Common myeloid progenitor, CD34-positive (primary cell): Measurements from ENCODE around the gene SPPL3.
A peak's percentile ranks its signal among the peaks of the same experiment; 100 is the strongest.

Experiments
- CTCF ChIA-PET: fragments of 350-600 bp; sonication (Branson Sonifier 250); formaldehyde crosslinking; loops from one replicate; lab custom pipeline; 2021; ENCODE audit warnings: antibody characterized with exemption; lab: Charles Lee
- POLR2A ChIA-PET: fragments of 350-600 bp; sonication (Branson Sonifier 250); formaldehyde crosslinking; loops from one replicate; lab custom pipeline; 2021; ENCODE audit warnings: antibody characterized with exemption; lab: Charles Lee
- DNase-seq, 3 donors: peaks; one replicate each; pipeline versions ENCODE4 v3.0.0 to v3.0.0-alpha.2; 2013
- H3K27ac ChIP-seq, 2 experiments: 1 replicate in 1 of 2; 2 replicates in 1 of 2; pipeline ENCODE4 v1.7.0; 2013; ENCODE audit warnings: inconsistent platforms in 2 of 2, low read length in 2 of 2, mild to moderate bottlenecking in 2 of 2, low read depth in 1 of 2, moderate library complexity in 1 of 2; ENCODE audit not compliant: severe bottlenecking in 2 of 2, insufficient read depth in 1 of 2, poor library complexity in 1 of 2
- H3K27me3 ChIP-seq, 5 experiments: replicated peaks in 2 of 5; 1 replicate in 3 of 5; 2 replicates in 2 of 5; pipeline versions ENCODE4 v1.6.1 to v1.7.0; 2013; ENCODE audit warnings: low read length in 4 of 5, mild to moderate bottlenecking in 2 of 5, moderate library complexity in 2 of 5, inconsistent platforms in 1 of 5; ENCODE audit not compliant: insufficient read depth in 5 of 5, control insufficient read depth in 4 of 5
- H3K36me3 ChIP-seq, 4 experiments: 1 replicate in 2 of 4; 2 replicates in 2 of 4; pipeline versions ENCODE4 v1.6.1 to v1.7.0; 2013; ENCODE audit warnings: low read length in 3 of 4, control low read depth in 1 of 4, mild to moderate bottlenecking in 1 of 4; ENCODE audit not compliant: control insufficient read depth in 4 of 4, insufficient read depth in 4 of 4
- H3K4me1 ChIP-seq, 4 experiments: 1 replicate in 3 of 4; 2 replicates in 1 of 4; pipeline versions ENCODE4 v1.6.1 to v1.7.1; 2013; ENCODE audit warnings: low read length in 3 of 4, mild to moderate bottlenecking in 3 of 4, control low read depth in 1 of 4, inconsistent platforms in 1 of 4, moderate library complexity in 1 of 4; ENCODE audit not compliant: control insufficient read depth in 4 of 4, insufficient read depth in 4 of 4; ENCODE audit errors: control extremely low read depth in 1 of 4
- H3K4me3 ChIP-seq, 7 experiments: 1 replicate in 4 of 7; 2 replicates in 3 of 7; pipeline versions ENCODE4 v1.5.1 to v1.7.0; 2013; ENCODE audit warnings: mild to moderate bottlenecking in 7 of 7, low read length in 6 of 7, moderate library complexity in 6 of 7, inconsistent platforms in 2 of 7, low read depth in 2 of 7, control low read depth in 1 of 7; ENCODE audit not compliant: insufficient read depth in 4 of 7, control insufficient read depth in 1 of 7; ENCODE audit errors: extremely low read depth in 1 of 7
- H3K9me3 ChIP-seq, 5 experiments: 1 replicate in 4 of 5; 2 replicates in 1 of 5; pipeline versions ENCODE4 v1.6.1 to v1.7.1; 2013; ENCODE audit warnings: low read length in 4 of 5, mild to moderate bottlenecking in 2 of 5, inconsistent platforms in 1 of 5, low read depth in 1 of 5, moderate library complexity in 1 of 5; ENCODE audit not compliant: control insufficient read depth in 4 of 5, insufficient read depth in 2 of 5; ENCODE audit errors: control extremely low read depth in 1 of 5
- WGBS: methylation state at CpG from one replicate; pipeline ENCODE4 v1.1.5; 2013; ENCODE audit not compliant: insufficient coverage; 5-methylcytosine and 5-hydroxymethylcytosine counted together

Gene SPPL3

GRCh38 chr12:120892265-120892664 is 11.9 kb downstream of the SPPL3 start:
- ChIA-PET CTCF (interaction anchor here (1.1 kb wide), 1 partner anchor 37 kb away, joined by 3 read pairs; no protein-coding TSS in a partner anchor), POLR2A (no interaction called here)
- H3K27ac ChIP-seq, result no peak overlapping the region
- WGBS, result 33% methylated on average over 2 of the region's 5 CpGs
- H3K27me3 ChIP-seq, result no peaks in the 10 kb centered on the region
- no peaks in the 10 kb centered on the region for H3K9me3 ChIP-seq
- H3K4me1 ChIP-seq, result peaks cover 2 to 18% (median 5%) of the 10 kb centered on the region in 4 experiments
- peaks cover 0 to 2% (median under 1%) of the 10 kb centered on the region in 4 experiments for H3K36me3 ChIP-seq
- no peak overlapping the region for H3K4me3 ChIP-seq
- DNase-seq, result peak in 2 of 3 donors; percentile 59 to 72

- Histone ChIP-seq H3K4me3 (no peak overlapping the region), H3K9me3 (no peaks in the 10 kb centered on the region), H3K4me1 (peaks cover 9 to 30% (median 11%) of the 10 kb centered on the region in 4 experiments), H3K36me3 (peaks cover 0 to 2% (median under 1%) of the 10 kb centered on the region in 4 experiments), H3K27ac (no peak overlapping the region), H3K27me3 (no peaks in the 10 kb centered on the region)
- POLR2A ChIA-PET, result interaction anchor here (0.5 to 0.6 kb wide), 2 partner anchors 46 to 975 kb away, joined by 3 to 4 read pairs; no protein-coding TSS in a partner anchor
- WGBS, result 100% methylated on average over 2 of the region's 2 CpGs
- CTCF ChIA-PET, result interaction anchor here (1.0 to 1.3 kb wide), 2 partner anchors 34 to 60 kb away, joined by 3 to 4 read pairs; no protein-coding TSS in a partner anchor
- DNase-seq, result no peak
Measured at GRCh38 chr12:120890963-120891362, 13.2 kb downstream of the SPPL3 start.

GRCh38 chr12:120887253-120888043 is 16.7 kb downstream of the SPPL3 start:
- WGBS, result 100% methylated on average over 2 of the region's 5 CpGs
- no peaks in the 10 kb centered on the region for H3K9me3 ChIP-seq
- H3K27ac ChIP-seq, result no peak overlapping the region
- H3K4me3 ChIP-seq, result no peak overlapping the region
- no peaks in the 10 kb centered on the region for H3K27me3 ChIP-seq
- no peak for DNase-seq
- peaks cover 0 to 2% (median 0%) of the 10 kb centered on the region in 4 experiments for H3K36me3 ChIP-seq
- peaks cover 8 to 30% (median 10%) of the 10 kb centered on the region in 4 experiments for H3K4me1 ChIP-seq
- CTCF ChIA-PET, result interaction anchor here (1.0 to 1.5 kb wide), 2 partner anchors 9 to 31 kb away, joined by 3 to 4 read pairs; no protein-coding TSS in a partner anchor
- POLR2A ChIA-PET, result no interaction called here

- WGBS, result 33% methylated on average over 1 of the region's 4 CpGs
- H3K36me3 ChIP-seq, result peaks cover 0 to 2% (median 0%) of the 10 kb centered on the region in 4 experiments
- ChIA-PET CTCF (interaction anchor here (0.7 to 1.5 kb wide), 3 partner anchors 8 to 90 kb away, joined by 3 to 4 read pairs (median 3); no protein-coding TSS in a partner anchor), POLR2A (interaction anchor here (0.6 to 1.3 kb wide), 2 partner anchors 18 to 29 kb away, joined by 3 read pairs; partner anchors contain the start of gene SPPL3)
- no peaks in the 10 kb centered on the region for H3K9me3 ChIP-seq
- peak in 2 of 3 donors; percentile 24 to 43 for DNase-seq
- H3K4me1 ChIP-seq, result peaks cover 4 to 20% (median 8%) of the 10 kb centered on the region in 4 experiments
- peak overlapping the region in 1 of 2 experiments; percentile 15 for H3K27ac ChIP-seq
- no peaks in the 10 kb centered on the region for H3K27me3 ChIP-seq
- H3K4me3 ChIP-seq, result no peak overlapping the region
Measured at GRCh38 chr12:120886199-120887018, 17.7 kb downstream of the SPPL3 start.

GRCh38 chr12:120885521-120885920 is 18.6 kb downstream of the SPPL3 start:
- DNase-seq, result no peak
- Histone ChIP-seq H3K27me3 (no peaks in the 10 kb centered on the region), H3K27ac (no peak overlapping the region), H3K36me3 (peaks cover 0 to 2% (median 0%) of the 10 kb centered on the region in 4 experiments), H3K9me3 (no peaks in the 10 kb centered on the region), H3K4me3 (no peak overlapping the region), H3K4me1 (peaks cover 4 to 20% (median 8%) of the 10 kb centered on the region in 4 experiments)
- CTCF ChIA-PET, result interaction anchor here (0.7 kb wide), 2 partner anchors 29 to 91 kb away, joined by 3 to 5 read pairs; no protein-coding TSS in a partner anchor
- POLR2A ChIA-PET, result interaction anchor here (1.3 kb wide), 1 partner anchor 19 kb away, joined by 3 read pairs; the partner anchor contains the start of gene SPPL3
- WGBS, result 94% methylated on average over 2 of the region's 2 CpGs

- Histone ChIP-seq H3K4me1 (peaks cover 4 to 20% (median 8%) of the 10 kb centered on the region in 4 experiments), H3K9me3 (no peaks in the 10 kb centered on the region), H3K27ac (no peak overlapping the region), H3K36me3 (peaks cover 0 to 2% (median 0%) of the 10 kb centered on the region in 4 experiments), H3K27me3 (no peaks in the 10 kb centered on the region), H3K4me3 (no peak overlapping the region)
- ChIA-PET CTCF (no interaction called here), POLR2A (no interaction called here)
- no CpG with 5 or more reads among the region's 1 CpG for WGBS
- DNase-seq, result no peak
Measured at GRCh38 chr12:120884644-120885043, 19.5 kb downstream of the SPPL3 start.
